Activated CD4-positive, alpha-beta T cell treated with anti-CD3 and anti-CD28 coated beads, Interleukin-2, amount 50 U/mL, for 16 hours (primary cell): ENCODE results near the gene POP4.

Experiments used
- DNase-seq: peaks from one replicate; pipeline ENCODE4 v3.0.0-alpha.2; 2020

POP4 gene

DNA sequence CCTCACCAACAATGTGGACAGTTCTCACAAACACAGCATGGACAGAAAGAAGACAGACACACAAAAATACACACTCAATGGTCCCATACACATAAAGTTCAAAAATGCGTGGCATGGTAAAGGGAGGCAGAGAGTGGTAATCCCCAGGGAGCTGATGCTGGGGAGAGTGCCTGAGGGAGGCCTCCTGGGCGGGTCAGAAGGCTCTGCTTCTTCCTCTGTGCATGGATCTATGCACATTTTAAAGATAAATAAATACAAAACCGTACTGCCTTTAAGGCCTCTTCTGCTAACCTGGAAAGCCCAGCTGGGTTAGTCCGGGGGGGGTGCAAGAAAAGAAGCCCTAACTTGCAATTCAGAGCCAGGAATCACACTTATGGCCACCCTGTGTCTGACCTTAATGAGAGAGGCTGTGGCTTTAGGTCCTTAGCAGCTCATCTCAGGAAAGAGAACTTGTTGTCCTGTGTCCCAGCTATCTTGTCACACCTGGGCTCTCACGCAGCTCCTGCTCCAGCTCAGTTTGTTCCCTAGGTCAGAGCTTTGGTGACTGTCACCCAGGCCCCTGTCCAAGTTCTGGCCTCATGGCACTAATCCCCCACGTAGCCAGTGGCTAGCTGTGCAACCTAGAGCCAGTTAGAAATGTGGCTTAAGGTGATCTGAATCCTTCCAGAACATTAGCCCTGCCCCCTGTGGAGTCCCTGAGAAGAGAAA lies 28.5 kb downstream of the POP4 start:
- no peak for DNase-seq

- no peak for DNase-seq
Measured at GRCh38 chr19:29635963-29636362, 29.9 kb downstream of the POP4 start.

DNA sequence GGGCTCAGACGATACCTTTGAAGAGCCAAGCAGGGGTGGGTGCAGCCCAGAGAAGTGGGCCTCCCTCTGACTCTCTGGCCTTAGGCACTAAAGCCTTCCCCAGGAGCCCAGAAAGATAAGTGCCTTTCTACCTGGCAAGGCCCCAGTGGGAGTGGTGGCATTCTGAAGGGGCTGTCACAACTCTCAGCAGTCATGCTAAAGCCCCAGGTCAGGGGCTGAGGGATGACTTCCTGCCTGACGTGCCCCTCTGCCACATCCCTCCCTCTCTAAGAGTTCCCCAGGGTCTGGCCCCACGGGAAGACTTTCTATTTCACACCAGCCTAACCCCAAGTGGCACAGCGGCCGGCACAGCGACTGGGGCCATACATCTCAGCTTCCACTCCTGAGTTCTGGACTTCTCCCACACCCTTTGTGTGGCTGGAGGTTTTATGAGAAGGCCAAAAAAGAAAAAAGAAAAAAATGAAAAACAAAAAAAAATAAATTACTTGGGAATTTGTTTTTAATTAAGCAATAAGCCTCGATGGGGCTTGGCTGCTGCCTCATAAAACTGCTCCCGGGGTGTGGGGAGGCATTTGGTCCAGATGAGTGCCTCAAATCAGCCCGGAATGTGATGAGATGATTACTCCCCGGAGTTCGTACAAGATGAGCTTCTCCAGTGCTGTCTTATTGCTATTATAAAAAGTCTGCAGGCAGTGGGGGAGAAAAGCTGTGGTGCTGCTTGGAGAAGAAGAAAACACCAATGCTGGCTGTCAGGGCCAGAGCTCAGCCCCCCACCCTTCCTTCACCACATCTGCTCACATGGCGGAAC lies 30.7 kb downstream of the POP4 start:
- DNase-seq, result no peak

DNA sequence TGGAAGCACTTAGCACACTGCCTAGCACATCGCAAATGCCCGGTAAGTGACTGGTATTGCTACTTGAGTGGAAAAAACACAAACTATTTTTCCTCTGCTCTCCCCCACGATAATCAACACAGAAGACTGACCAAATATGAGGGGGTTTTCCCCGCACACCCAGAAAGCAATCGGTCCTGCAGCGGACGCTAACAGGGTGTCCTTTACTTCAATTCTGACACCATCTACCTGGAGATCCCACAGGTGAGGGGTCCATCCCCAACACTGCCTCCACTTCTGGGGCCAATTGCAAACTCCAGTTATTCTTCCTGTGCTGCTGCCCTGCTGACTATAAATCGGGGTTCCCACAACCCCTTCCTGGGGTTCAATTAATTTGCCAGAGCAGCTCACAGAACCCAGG lies 33.0 kb downstream of the POP4 start:
- DNase-seq, result no peak

GRCh38 chr19:29640231-29640630 lies 34.1 kb downstream of the POP4 start:
- no peak for DNase-seq

DNA sequence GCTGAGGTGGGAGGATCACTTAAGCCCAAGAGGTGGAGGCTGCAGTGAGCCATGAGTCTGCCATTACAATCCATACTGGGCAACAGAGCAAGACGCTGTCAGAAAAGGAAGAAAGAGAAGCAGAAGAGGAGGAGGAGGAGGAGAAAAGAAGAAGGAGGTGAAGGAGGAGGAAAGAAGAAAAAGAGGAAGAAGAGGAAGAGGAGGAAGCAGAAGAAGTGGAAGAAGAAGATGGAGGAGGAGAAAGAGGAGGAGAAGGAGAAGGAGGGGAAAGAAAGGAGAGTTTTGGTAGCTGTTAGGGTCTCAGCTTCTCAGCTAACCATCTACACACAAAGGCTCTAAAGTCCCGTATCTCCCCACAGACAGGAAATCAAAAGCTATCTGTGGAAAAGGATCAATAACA lies 35.5 kb downstream of the POP4 start:
- no peak for DNase-seq

DNA sequence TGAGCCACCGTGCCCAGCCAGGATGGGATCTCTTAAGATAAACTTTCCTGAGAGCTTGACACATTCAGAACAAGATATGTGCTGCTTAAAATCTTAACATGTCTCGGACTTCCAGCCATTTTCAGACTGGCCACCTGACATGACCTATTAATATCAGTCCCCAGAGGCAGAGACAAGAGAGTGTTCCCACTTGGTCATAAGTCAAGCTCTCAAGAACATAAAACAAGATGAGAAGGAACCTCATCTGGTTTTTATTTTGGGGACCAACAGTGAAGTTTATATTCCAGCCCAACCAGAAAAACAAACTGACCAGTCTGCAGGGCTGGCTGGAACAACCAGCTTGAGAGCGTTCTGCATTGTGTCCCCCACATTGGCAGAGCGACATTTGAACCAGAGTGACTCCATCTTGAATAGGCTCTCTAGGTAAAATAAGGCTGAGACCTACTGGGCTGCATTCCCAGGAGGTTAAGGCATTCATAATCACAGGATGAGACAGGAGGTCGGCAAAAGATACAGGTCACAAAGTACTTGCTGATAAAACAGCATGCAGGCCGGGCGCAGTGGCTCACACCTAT lies 37.4 kb downstream of the POP4 start:
- DNase-seq, result no peak

DNA sequence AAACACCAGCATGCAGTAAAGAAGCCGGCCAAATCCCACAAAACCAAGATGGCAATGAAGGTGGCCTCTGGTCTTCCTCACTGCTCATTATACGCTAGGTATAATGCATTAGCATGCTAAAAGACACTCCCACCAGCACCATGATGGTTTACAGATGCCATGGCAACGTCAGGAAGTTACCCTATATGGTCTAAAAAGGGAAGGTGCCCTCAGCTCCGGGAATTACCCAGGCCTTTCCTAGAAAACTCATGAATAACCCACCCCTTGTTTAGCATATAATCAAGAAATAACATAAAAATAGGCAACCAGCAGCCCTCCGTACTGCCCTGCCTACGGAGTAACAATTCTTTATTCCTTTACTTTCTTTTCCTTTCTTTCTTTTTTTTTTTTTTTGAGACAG lies 38.1 kb downstream of the POP4 start:
- DNase-seq, result no peak

GRCh38 chr19:29645491-29645867 lies 39.4 kb downstream of the POP4 start:
- no peak for DNase-seq

DNA sequence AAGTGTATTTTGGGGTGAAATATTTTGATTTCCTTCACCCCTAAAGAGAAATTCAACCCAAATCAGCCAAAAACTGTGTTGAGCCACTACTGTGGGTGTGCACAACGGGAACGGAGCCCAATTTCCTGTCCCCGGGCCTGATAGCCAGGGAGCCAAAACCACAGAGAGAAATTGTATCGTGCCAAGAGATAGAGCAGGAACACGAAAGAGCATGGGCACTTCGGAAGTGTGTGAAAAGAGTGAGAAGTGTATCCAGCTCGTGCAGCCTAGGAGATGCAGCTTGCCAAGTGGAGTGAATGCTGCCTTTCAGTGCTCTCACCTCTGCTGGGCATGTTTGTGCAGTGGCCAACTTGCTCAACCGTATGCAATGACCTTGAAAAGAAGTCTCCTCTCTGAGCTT lies 39.8 kb downstream of the POP4 start:
- no peak for DNase-seq

DNA sequence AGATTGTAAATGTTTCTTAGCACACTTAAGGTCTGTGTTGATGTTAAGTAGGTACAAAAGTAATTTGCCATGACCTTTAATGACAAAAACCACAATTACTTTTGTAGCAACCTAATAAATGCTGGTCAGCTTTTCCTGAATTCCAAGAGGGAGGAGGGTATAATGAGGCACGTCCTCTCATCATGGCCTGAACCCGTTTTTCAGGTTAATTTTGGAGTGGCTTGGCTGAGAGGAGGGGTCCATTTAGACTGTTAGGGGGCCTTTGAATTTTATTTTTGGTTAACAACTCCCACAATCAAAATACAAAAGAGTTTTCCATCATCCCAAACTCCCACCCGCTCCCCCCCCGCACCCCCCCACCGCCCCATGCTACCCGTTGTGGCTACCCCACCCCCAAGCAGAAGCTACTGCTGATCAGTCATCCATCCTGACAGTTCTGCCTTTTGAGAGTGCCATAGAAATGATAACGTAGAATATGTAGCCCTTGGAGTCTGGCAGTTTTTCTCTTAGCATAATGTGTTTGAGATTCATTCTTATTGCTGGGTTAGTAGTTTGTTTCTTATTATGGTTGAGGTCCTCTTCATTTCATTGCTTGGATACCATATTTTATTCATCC lies 44.8 kb downstream of the POP4 start:
- DNase-seq, result no peak

DNA sequence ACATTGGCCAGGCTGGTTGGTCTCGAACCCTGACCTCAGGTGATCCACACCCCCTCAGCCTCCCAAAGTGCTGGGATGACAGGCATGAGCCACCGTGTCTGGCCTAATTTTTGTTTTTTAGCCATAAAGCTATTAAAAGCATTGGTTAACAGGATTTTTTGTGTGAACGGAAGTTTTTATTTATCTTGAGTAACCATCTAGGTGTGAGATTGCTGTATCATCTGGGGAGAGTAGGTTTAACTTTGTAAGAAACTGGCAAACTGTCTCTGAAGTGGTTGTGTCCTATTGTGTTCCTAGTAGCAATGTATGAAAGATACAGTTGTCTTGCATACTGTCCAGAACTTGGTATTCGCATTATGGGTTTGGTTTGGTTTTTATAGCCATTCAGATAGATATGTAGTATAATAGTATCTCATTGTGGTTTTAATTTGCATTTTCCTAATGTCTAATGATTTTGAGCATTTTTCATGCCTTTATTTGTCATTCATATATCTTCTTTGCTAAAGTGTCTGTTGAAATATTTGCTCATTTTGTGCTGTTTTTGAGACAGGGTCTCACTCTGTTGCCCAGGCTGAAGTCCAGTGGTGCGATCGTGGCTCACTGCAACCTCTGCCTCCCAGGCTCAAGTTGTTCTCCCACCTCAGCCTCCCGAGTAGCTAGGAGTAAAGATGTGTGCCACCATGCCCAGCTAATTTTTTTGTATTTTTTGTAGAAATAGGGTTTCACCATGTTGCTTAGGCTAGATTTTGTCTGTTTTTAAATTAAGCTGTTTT lies 45.7 kb downstream of the POP4 start:
- DNase-seq, result no peak

- no peak for DNase-seq
Measured at GRCh38 chr19:29653398-29653797, 47.3 kb downstream of the POP4 start.

GRCh38 chr19:29655648-29656335 lies 49.7 kb downstream of the POP4 start:
- no peak for DNase-seq

GRCh38 chr19:29658221-29658991 lies 52.3 kb downstream of the POP4 start:
- DNase-seq, result no peak

DNA sequence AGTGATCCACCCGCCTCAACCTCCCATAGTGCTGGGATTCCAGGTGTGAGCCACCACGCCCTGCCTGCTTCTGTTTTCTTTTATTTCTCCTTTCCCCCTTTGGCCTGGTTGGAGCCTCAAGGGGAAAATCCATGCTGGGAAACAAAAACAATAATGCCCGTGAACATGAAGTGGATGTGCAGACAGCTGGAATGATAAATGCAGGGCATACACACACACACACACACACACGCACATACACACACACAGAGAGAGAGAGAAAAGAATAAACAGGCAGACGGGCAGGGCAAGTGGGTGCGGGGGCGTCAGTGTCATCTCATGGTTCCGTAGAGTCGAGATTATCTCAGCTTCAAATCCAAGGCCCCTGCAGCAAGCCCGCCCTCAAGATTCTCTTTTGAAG lies 54.8 kb downstream of the POP4 start:
- DNase-seq, result no peak

GRCh38 chr19:29662278-29662603 lies 56.2 kb downstream of the POP4 start:
- DNase-seq, result no peak

- peak; percentile 66 for DNase-seq
Measured at GRCh38 chr19:29662604-29663404, 56.7 kb downstream of the POP4 start.

DNA sequence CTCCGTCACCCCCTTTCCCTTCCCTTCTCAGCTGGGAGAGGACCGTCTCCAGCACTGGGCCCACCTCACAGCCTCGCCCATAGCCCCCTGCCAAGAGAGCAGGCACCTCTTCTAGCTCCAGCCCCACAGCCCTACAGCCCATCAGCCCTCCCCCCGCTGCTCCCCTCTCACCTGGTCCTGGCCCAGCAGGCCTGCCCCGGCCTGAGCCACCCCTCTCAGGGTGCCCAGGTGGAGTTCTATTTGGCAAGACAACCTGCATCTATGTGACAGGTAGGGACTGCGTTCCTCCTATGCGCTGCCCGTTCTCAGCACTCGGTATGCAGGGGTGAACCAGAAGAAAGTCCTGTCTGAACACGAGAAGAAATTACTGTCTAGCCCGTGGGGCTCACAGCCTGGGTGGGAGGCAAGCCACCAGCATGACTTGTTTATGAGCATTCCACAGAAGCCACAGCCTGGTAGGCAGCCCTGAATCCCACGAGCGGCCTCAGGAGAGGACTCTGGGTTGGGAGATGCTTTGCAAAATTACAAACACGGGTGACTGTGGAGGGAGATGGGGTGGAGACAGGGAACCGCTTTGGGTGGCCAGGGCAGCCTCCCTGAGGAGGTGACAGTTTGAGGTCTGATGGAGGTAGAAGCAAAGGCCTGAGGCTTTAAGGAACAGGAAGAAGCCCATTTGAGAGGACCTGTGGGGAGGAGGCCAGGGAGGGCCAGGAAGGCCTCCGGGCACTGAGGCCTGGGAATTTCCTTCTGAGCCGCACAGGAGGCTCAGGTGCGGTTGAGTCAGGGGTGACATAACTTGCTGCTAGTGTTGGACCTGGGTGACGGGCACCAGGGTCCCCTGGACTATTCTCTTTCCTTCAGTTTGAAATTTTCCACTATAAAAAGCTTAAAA lies 58.0 kb downstream of the POP4 start:
- no peak for DNase-seq

- DNase-seq, result no peak
Measured at GRCh38 chr19:29664753-29665214, 58.7 kb downstream of the POP4 start.
